DND-41 (cell line): ENCODE results near the gene KLK14.

Experiments used
- CTCF ChIP-seq: IDR thresholded peaks from 2 replicates; pipeline ENCODE4 v1.5.1; 2012; ENCODE audit warnings: borderline replicate concordance, low read length, moderate library complexity, mild to moderate bottlenecking; ENCODE audit not compliant: poor library complexity, severe bottlenecking; ENCODE audit errors: extremely low read depth
- EZH2 ChIP-seq: IDR thresholded peaks from 3 replicates; pipeline ENCODE4 v1.6.1; 2012; ENCODE audit warnings: borderline replicate concordance, low read depth, mild to moderate bottlenecking, moderate library complexity, low read length, inconsistent platforms; ENCODE audit not compliant: severe bottlenecking

- TF ChIP-seq EZH2, result no peak
- TF ChIP-seq CTCF, result no peak
Measured at GRCh38 chr19:51121257-51121656, 38.6 kb upstream of the KLK14 start.
